HG03060 (cell line): ENCODE measurements around the gene MYNN.
A peak's percentile ranks its signal among the peaks of the same experiment; 100 is the strongest.

ENCODE experiments used
- ATAC-seq: cut with Tn5 transposase; IDR thresholded peaks from one replicate; pipeline ENCODE4 v1.9.1; 2021; ENCODE audit warnings: low read depth, moderate number of reproducible peaks; ENCODE audit not compliant: unreplicated experiment

Gene MYNN

GRCh38 chr3:169822983-169823382 is 49.8 kb downstream of the MYNN start:
- no peak for ATAC-seq

- no peak for ATAC-seq
These were observed 52.1 kb downstream of the MYNN start for GRCh38 chr3:169825316-169825715.

GRCh38 chr3:169827712-169828111 is 54.5 kb downstream of the MYNN start:
- ATAC-seq, result no peak

- ATAC-seq, result no peak
These were observed 62.3 kb downstream of the MYNN start for GRCh38 chr3:169835533-169835932.

GRCh38 chr3:169836078-169836941 is 63.1 kb downstream of the MYNN start:
- ATAC-seq, result peak; percentile 78

- no peak for ATAC-seq
These were observed 63.7 kb downstream of the MYNN start for GRCh38 chr3:169836942-169837275.

GRCh38 chr3:169838511-169839030 is 65.4 kb downstream of the MYNN start:
- no peak for ATAC-seq
